Activated CD8-positive, alpha-beta memory T cell treated with anti-CD3 and anti-CD28 coated beads, Interleukin-2, amount 50 U/mL, for 1 hour (primary cell): ENCODE measurements around the gene TEFM.
"Not testable (repeated sequence)": the region's sequence is repeated elsewhere in the genome, so short reads cannot be mapped to it uniquely, and the experiment has no call there.

ENCODE experiments used
- DNase-seq: peaks from one replicate; pipeline ENCODE4 v3.0.0-alpha.2; 2020; ENCODE audit errors: extremely low read depth

The TEFM gene, protein sequence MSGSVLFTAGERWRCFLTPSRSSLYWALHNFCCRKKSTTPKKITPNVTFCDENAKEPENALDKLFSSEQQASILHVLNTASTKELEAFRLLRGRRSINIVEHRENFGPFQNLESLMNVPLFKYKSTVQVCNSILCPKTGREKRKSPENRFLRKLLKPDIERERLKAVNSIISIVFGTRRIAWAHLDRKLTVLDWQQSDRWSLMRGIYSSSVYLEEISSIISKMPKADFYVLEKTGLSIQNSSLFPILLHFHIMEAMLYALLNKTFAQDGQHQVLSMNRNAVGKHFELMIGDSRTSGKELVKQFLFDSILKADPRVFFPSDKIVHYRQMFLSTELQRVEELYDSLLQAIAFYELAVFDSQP

GRCh38 chr17:30906101-30906911, at the start of gene TEFM:
Gene TEFM (minus strand): TSS chr17:30906238. CDS start chr17:30906198, 40 bp downstream.
- DNase-seq, result peak; percentile 76

DNA sequence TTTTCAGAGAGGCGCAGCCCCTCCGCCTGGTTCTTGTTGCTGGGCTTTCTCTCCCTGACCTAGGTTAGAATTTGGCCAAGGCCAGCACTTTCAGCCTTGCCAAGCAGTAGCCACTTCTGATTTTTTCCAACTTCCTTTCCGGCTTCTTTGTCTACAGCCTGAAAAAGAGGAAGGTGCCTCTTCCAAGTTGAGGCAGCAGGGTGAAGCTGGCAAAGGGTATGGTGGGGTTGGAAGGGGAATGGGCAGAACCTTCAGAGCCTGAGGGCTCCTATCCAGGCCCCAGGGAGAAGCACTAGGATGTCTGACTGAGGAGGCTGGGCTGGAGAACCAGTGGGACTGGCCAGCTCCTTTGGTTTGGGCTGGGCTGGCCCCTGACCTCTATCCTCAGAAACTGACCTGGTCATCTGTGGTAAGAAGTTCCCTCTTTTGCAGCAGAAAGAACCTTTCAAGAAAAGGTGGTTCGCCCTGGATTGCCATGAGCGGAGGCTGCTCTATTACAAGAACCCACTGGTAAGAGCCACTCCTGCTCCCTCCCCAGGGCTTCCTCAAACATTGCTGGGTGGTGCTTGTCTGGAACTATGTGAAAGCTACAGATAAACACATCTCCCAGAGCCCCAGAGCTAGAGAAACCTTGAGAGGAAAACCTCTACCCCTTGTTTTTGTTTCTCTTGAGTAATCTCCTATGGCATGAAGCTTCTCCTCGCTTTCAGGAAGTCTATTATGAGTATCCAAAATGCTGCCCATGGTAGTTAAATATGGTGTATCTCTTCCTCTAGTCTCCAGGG, 48.2 kb upstream of the TEFM start:
- DNase-seq, result no peak

GRCh38 chr17:30952638-30953393, 46.8 kb upstream of the TEFM start:
- DNase-seq, result no peak

DNA sequence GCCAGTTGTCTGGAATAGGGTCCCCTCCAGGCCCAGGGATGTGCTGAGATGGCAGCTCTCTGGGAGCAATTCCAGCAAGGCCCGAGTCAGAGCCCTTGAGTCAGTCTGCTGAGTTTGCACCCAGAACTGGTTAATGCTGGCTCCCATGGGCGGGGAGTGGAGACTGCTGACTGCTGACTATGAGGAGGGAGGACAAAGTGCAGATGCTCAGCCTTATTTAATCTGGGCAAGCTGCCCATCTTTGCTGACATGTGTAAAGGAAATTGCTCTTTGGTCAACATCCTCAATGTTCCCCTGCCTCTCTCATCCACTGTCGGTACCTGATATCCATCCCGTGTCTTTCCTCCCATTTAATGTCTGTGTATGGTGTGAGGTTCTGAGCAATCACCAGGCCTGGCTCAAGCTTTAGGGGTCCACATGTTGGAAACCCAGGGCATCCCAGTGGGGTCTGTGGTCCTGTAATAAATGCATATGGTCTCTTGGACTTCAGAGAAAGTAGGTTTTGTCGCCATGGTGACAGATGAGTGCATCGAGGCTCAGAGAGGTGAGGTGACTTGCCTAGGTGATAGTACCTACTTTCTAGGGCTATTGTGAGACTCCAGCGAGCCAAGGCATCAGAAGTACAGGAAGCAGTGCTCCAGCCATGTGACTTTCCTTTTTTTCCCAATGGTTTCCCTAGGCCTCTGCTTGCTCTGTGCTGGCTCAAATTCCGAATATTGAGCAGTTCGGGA, 44.8 kb upstream of the TEFM start:
- no peak for DNase-seq

- DNase-seq, result no peak
Measured at GRCh38 chr17:30950189-30950588, 44.2 kb upstream of the TEFM start.

GRCh38 chr17:30947796-30948195, 41.8 kb upstream of the TEFM start:
- no peak for DNase-seq

DNA sequence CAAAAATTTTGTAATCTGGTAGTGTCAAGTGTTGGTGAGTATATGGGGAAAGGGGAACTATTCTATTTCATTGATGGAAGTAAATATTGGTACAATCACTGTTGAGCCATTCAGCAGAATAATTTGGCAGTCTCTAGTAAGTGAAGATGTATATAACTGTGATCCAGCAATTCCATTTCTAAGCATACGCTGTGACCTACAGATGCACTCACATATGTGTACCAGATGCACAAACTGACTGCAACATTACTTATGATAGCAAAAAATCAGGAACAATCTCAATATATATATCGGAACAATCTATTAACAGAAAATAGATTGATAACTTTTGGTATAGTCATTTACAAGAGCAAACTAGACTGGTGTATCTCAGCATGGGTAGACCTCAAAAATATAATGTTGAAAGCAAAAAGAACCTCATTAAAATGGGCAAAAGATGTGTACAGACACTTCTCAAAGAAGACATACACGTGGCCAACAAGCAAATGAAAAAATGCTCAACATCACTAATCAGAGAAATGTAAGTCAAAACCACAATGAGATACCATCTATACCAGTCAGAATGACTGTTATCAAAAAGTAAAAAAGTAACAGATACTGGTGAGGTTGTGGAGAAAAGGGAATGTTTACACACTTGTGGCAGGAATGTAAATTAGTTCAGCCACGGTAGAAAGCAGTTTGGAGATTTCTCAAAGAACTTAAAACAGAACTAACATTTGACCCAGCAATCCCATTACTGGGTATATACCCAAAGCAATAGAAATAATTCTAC, 36.5 kb upstream of the TEFM start:
- DNase-seq, result no peak

DNA sequence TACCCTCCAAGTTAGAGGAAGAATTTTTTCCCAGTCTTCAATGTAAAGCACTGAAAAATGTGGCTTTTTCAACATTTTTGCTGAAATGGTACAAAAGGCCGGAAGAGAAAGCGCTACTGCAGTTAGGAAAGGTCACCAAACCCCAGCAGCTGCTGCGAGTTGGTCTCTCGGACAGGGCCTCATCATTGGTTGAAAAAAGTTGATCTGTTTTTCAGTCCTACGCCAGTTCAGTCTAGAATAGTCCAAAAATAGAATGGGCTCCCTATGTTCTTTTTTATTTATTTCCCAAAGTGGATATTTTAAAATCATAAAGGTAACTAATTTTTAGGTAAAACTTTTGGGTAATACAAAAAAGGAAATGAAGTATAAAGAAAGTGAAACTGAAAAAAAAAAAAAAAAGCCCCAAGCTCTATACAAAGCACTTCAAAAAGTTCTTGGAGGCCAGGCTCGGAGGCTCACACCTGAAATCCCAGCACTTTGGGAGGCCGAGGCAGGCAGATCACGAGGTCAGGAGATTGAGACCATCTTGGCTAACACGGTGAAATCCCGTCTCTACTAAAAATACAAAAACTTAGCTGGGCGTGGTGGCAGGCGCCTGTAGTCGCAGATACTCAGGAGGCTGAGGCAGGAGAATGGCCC, 33.1 kb upstream of the TEFM start:
- DNase-seq, result no peak

- no peak for DNase-seq
Measured at GRCh38 chr17:30933966-30934365, 27.9 kb upstream of the TEFM start.

DNA sequence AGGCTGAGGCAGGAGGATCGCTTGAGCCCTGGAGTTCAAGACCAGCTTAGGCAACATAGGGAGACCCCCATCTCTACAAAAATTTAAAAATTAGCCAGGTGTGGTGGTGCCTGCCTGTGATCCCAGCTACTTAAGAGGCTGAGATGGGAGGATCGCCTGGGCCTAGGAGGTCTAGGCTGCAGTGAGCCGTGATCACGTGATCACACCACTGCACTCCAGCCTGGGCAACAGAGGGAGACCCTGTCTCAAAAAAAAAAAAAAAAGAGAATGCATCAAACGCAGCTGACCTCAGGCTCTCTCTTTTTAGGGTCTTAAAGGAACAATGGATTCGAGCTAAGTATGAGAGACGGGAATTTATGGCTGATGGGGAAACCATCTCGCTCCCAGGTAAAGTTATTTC, 25.5 kb upstream of the TEFM start:
- DNase-seq, result not testable (repeated sequence)

GRCh38 chr17:30930495-30930894, 24.5 kb upstream of the TEFM start:
- DNase-seq, result no peak

- DNase-seq, result not testable (repeated sequence)
Measured at GRCh38 chr17:30929861-30930260, 23.8 kb upstream of the TEFM start.

GRCh38 chr17:30929081-30929633, 23.1 kb upstream of the TEFM start:
- DNase-seq, result no peak

- no peak for DNase-seq
Measured at GRCh38 chr17:30928584-30928983, 22.5 kb upstream of the TEFM start.

GRCh38 chr17:30927756-30928155, 21.7 kb upstream of the TEFM start:
- no peak for DNase-seq

- no peak for DNase-seq
Measured at GRCh38 chr17:30926516-30926915, 20.5 kb upstream of the TEFM start.

DNA sequence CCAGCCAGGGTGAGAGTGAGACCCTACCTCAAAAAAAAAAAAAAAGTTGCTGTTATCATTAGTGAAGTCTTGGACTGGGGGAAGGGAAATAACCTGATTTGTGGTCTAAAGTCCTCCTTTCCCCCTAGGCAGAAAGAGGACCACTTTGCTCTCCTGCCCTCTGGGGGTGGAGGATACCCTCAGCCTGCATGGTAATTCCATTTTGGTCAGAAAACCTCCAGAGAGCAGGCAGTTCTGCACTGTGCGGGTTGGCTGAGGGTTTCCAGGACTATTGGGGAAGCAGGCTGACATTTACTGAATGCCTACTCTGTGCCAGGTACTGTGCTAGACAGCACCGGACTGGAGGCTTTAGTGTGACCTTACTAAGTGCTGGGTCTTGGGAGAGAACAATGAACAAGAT, 18.3 kb upstream of the TEFM start:
- DNase-seq, result no peak

- DNase-seq, result no peak
Measured at GRCh38 chr17:30922235-30923030, 16.4 kb upstream of the TEFM start.
